Heart left ventricle (tissue), 13 donors: ENCODE data around the gene PREX1.

Experiments used
- CTCF ChIP-seq, 12 donors: fragments of 200-600 bp; sonication (generic) in 4 of 12; IDR thresholded peaks; one replicate each; pipeline versions ENCODE4 v1.5.0 to v1.8.0; 2018 to 2022; ENCODE audit warnings: antibody characterized with exemption in 12 of 12, mild to moderate bottlenecking in 5 of 12
- POLR2A ChIP-seq, 2 donors: fragments of 450-650 bp; IDR thresholded peaks; one replicate each; pipeline ENCODE4 v1.6.1; 2017; ENCODE audit warnings: antibody characterized with exemption in 2 of 2, mild to moderate bottlenecking in 2 of 2, moderate library complexity in 2 of 2
- donor health status: ischemic (EF 13 %, LVEDD 7.1; RV severe dilation, severe dysfunction).
- donor health status: DM: no; HTN: yes; CAD: no.
- donor health status: DM: no; HTN: no; CAD: no.
- donor health status: ischemic (EF 25% LVEDD 6.9; RV normal size, moderate dysfunction).
- donor health status: ischemic (EF 25% LVEDD 5.7; RV mildly dilated, moderate dysfunction).
- donor health status: ischemic (EF 35%, LVEDD 5.7; RV mildly dilated, moderate dysfunction).
- donor health status: nonischemic (EF 11% LVEDD 7.7; RV severe dilation, severe dysfunction).
- donor health status: DM: yes; HTN: yes; CAD: no.
- donor health status: PGD.
- donor health status: ischemic (EF 29% LVEDD 5.4; RV normal size, mild dysfunction).
- donor health status: nonischemic (EF 23%, LVEDD 6.1; RV moderate dilation, normal function).

GRCh38 chr20:48813930-48814546 lies 13.8 kb downstream of the PREX1 start:
- TF ChIP-seq CTCF (IDR thresholded peaks at IDR 0.05): no peak
- no peak for TF ChIP-seq POLR2A (IDR thresholded peaks at IDR 0.05)
